ENCODE results near the gene RCAN1.

RCAN1 gene

DNA sequence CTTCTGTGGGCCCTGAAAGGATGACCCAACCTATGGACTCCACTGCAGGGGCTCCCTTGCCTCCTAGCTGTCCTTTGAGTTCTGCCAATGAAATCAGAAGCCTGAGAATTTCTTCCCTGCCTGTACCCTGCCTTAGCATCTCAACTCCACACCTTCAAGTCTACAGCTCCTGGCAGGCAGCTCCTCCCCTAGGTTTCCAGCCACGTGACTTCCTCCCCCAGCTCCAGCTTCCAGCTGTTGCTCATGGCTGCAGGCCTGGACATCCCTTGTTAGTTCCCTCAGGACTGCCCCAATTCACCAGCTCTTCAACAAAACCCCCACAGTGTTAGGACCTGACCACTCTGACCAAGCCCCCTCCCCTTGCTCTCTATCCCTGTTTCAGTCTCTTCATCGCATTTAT lies 2.4 kb downstream of the RCAN1 start:
- TF ChIP-seq FOXP2 (optimal IDR thresholded peaks at IDR 0.05; ENCODE audit: borderline replicate concordance, extremely low read depth, extremely low read length, insufficient read depth): no peak
- no peak for TF ChIP-seq SIN3A (IDR thresholded peaks at IDR 0.05; ENCODE audit: borderline replicate concordance, insufficient read depth, low read length)

DNA sequence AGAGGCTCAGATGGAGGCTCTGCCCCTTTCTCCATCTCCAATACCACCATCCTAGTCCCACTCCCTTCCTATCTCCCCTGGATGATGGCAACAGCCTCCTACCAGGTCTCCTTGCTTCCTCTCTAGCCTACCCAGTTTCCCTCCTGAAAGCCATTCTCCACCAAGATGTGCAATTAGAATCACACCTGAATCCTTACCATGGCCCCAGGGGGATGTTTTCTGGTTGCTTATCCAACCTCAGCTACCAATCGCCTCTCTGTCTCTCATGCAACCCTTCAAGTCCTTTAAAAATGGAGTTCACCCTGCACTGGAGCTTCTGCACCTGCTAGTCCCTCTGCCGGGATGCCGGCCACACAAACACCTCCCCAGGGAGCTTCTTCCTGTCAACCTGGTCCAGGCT lies 2.9 kb downstream of the RCAN1 start:
- TF ChIP-seq SIN3A (IDR thresholded peaks at IDR 0.05; ENCODE audit: borderline replicate concordance, insufficient read depth, low read length): no peak
- TF ChIP-seq TAF1 (IDR thresholded peaks at IDR 0.05; ENCODE audit: borderline replicate concordance, insufficient read depth, low read length): no peak
- no peak for TF ChIP-seq FOXP2 (optimal IDR thresholded peaks at IDR 0.05; ENCODE audit: borderline replicate concordance, extremely low read depth, extremely low read length, insufficient read depth)
- no peak for TF ChIP-seq POLR2AphosphoS5 (IDR thresholded peaks at IDR 0.05; ENCODE audit: low read depth, low read length)
- TF ChIP-seq, protein P1, sequence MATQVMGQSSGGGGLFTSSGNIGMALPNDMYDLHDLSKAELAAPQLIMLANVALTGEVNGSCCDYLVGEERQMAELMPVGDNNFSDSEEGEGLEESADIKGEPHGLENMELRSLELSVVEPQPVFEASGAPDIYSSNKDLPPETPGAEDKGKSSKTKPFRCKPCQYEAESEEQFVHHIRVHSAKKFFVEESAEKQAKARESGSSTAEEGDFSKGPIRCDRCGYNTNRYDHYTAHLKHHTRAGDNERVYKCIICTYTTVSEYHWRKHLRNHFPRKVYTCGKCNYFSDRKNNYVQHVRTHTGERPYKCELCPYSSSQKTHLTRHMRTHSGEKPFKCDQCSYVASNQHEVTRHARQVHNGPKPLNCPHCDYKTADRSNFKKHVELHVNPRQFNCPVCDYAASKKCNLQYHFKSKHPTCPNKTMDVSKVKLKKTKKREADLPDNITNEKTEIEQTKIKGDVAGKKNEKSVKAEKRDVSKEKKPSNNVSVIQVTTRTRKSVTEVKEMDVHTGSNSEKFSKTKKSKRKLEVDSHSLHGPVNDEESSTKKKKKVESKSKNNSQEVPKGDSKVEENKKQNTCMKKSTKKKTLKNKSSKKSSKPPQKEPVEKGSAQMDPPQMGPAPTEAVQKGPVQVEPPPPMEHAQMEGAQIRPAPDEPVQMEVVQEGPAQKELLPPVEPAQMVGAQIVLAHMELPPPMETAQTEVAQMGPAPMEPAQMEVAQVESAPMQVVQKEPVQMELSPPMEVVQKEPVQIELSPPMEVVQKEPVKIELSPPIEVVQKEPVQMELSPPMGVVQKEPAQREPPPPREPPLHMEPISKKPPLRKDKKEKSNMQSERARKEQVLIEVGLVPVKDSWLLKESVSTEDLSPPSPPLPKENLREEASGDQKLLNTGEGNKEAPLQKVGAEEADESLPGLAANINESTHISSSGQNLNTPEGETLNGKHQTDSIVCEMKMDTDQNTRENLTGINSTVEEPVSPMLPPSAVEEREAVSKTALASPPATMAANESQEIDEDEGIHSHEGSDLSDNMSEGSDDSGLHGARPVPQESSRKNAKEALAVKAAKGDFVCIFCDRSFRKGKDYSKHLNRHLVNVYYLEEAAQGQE (IDR thresholded peaks at IDR 0.05; ENCODE audit: insufficient read depth in 1 of 2, low read depth in 2 of 2, low read length in 2 of 2): no peak

DNA sequence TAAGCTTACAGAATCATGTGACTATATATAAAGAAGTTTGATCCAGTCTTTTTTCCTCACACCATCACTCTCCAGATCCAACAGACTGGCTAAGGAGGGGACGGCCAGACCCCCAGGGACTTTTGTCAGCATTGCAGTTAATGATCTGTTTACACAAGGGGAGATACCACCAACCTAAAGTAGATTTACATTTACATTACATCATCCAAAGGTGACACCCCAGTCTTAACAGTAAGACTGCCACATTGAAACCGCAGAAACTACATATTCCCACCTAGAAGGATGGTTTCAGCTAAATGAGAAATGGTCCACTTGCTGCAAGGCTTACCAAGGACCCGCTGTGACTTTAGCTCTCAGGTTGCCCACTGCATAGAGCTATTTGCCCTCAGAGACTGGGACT lies 3.4 kb downstream of the RCAN1 start:
- no peak for TF ChIP-seq SIN3A (IDR thresholded peaks at IDR 0.05; ENCODE audit: borderline replicate concordance, insufficient read depth, low read length)

DNA sequence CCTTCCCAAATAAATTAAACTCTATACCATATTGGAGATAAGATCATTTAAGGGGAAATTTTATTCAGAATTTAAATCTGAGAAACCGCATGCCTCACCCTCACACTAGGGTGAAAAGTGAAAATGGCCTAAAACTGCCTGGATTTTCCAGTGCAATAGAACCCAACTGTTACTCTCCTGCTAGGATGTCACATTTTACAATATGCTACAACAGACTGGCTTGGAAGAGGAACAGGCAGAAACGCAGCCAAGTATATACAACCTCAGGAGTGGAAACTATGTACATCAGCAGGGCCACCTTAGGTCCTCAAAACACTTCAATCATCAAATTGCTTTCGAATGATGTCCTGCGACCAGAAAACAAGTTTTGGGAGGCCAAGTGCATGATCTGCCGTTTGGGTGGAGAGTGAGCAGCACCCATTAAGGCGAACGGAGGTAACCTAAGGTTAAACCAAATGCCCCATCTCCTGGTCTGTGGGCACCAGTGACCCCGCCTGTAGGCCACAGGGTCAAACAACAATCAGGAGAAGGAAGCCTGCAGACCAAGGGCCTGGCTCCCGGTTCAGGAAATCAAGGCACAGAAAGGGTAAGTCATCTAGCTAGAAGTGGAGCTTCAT lies 4.9 kb downstream of the RCAN1 start:
- no peak for TF ChIP-seq POLR2AphosphoS5 (IDR thresholded peaks at IDR 0.05; ENCODE audit: low read depth, low read length)
- no peak for TF ChIP-seq SIN3A (IDR thresholded peaks at IDR 0.05; ENCODE audit: borderline replicate concordance, insufficient read depth, low read length)
- TF ChIP-seq, protein P1 (IDR thresholded peaks at IDR 0.05; ENCODE audit: insufficient read depth in 1 of 2, low read depth in 2 of 2, low read length in 2 of 2): no peak
- no peak for TF ChIP-seq TAF1 (IDR thresholded peaks at IDR 0.05; ENCODE audit: borderline replicate concordance, insufficient read depth, low read length)
- no peak for TF ChIP-seq FOXP2 (optimal IDR thresholded peaks at IDR 0.05; ENCODE audit: borderline replicate concordance, extremely low read depth, extremely low read length, insufficient read depth)

DNA sequence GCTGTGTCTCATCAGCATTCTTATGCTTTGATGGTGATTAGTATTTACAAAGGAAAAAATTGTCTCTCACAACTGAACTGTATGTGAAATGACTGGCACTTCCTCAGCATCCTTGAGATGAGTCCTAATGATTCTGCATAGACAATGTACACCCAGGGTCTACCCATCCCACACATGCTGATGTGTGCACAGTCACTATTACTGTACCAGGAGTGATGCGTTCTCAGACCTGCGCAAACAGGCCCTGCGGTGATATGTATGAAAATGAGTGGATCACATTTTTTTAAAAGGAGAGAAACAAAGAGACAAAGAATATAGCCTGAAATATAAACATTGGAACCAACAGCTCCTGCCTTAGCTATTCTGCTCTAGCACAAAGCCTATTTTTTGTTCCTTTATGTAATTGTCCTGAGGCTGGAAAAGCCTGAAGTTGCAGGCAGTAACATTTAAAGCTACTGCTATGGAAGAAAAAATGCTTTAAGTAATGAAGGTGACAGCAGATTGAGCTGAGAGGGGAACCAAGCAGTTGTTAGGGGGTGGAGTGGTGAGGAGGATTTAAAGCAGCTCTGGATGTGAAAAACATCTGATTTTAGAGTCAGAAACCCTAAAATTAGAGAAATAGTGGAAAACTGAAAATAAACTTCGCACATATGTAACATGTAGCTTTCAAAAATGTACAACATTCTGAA lies 5.5 kb downstream of the RCAN1 start:
- TF ChIP-seq POLR2AphosphoS5 (IDR thresholded peaks at IDR 0.05; ENCODE audit: low read depth, low read length) (no peak), TAF1 (IDR thresholded peaks at IDR 0.05; ENCODE audit: borderline replicate concordance, insufficient read depth, low read length) (no peak), FOXP2 (optimal IDR thresholded peaks at IDR 0.05; ENCODE audit: borderline replicate concordance, extremely low read depth, extremely low read length, insufficient read depth) (no peak), SIN3A (IDR thresholded peaks at IDR 0.05; ENCODE audit: borderline replicate concordance, insufficient read depth, low read length) (no peak)
- TF ChIP-seq, protein P1 (IDR thresholded peaks at IDR 0.05; ENCODE audit: insufficient read depth in 1 of 2, low read depth in 2 of 2, low read length in 2 of 2): no peak

DNA sequence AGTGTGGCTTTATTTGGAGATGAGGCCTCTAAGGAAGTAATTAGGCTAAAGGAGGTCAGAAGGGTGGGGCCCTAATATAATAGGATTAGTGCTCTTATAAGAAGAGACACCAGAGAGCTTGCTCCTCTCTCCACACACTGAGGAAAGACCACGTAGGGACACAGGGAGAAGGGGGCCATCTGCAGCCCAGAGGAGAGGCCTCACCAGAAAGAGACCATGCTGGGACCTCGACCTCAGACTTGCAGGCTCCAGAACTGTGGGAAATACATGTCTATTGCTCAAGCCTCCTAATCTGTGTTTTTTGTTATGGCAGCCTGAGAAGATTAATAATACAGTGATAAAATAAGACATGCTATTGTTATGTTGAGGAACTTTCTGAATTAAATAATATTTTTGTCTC lies 8.3 kb downstream of the RCAN1 start:
- TF ChIP-seq SIN3A (IDR thresholded peaks at IDR 0.05; ENCODE audit: borderline replicate concordance, insufficient read depth, low read length): no peak
